ENCODE data around the gene KCNAB2.
"Not testable (repeated sequence)": the region's sequence is repeated elsewhere in the genome, so short reads cannot be mapped to it uniquely, and the experiment has no call there.

Gene KCNAB2

GRCh38 chr1:6011161-6011945 is 34.3 kb upstream of the KCNAB2 start:
- no peak for DNase-seq

- no peak for DNase-seq
These were observed 33.8 kb upstream of the KCNAB2 start for GRCh38 chr1:6011946-6012258.

- no peak for DNase-seq
These were observed 33.0 kb upstream of the KCNAB2 start for GRCh38 chr1:6012529-6013318.

- no peak for DNase-seq
These were observed 32.2 kb upstream of the KCNAB2 start for GRCh38 chr1:6013491-6013890.

GRCh38 chr1:6014130-6014999 is 31.3 kb upstream of the KCNAB2 start:
- no peak for DNase-seq

GRCh38 chr1:6016191-6016865 is 29.4 kb upstream of the KCNAB2 start:
- DNase-seq = no peak

- not testable (repeated sequence) for DNase-seq
These were observed 28.0 kb upstream of the KCNAB2 start for GRCh38 chr1:6017654-6018053.

GRCh38 chr1:6019166-6019845 is 26.4 kb upstream of the KCNAB2 start:
- no peak for DNase-seq

GRCh38 chr1:6022193-6022592 is 23.5 kb upstream of the KCNAB2 start:
- no peak for DNase-seq

GRCh38 chr1:6023346-6023745 is 22.3 kb upstream of the KCNAB2 start:
- DNase-seq = no peak

GRCh38 chr1:6024376-6024775 is 21.3 kb upstream of the KCNAB2 start:
- no peak for DNase-seq

GRCh38 chr1:6025269-6026094 is 20.2 kb upstream of the KCNAB2 start:
- DNase-seq = peak; percentile 9

- DNase-seq = peak; percentile 91
These were observed 19.4 kb upstream of the KCNAB2 start for GRCh38 chr1:6026095-6026809.

- DNase-seq = no peak
These were observed 18.1 kb upstream of the KCNAB2 start for GRCh38 chr1:6027591-6027990.

GRCh38 chr1:6028042-6028850 is 17.4 kb upstream of the KCNAB2 start:
- DNase-seq = peak; percentile 46

- DNase-seq = no peak
These were observed 16.3 kb upstream of the KCNAB2 start for GRCh38 chr1:6029351-6029750.

GRCh38 chr1:6030132-6030531 is 15.6 kb upstream of the KCNAB2 start:
- no peak for DNase-seq

GRCh38 chr1:6030547-6031261 is 15.0 kb upstream of the KCNAB2 start:
- DNase-seq = no peak

- DNase-seq = no peak
These were observed 12.6 kb upstream of the KCNAB2 start for GRCh38 chr1:6033124-6033523.
